ENCODE results near the gene EME1. TPM values are rescaled to one million over a fixed set of nuclear protein-coding genes. Genes with fewer than 3 reads are reported as not detected.

Gene EME1
- polyA plus RNA-seq, 1 of the 3 experiments (the other 2 are of a cell fraction), result 16.9 TPM

GRCh38 chr17:50350733-50351132 lies 22.3 kb upstream of the EME1 start (continued):
- TF ChIP-seq, protein P1, sequence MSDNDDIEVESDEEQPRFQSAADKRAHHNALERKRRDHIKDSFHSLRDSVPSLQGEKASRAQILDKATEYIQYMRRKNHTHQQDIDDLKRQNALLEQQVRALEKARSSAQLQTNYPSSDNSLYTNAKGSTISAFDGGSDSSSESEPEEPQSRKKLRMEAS (IDR thresholded peaks at IDR 0.05; ENCODE audit: low read depth), result no peak
- TF ChIP-seq RCOR1 (IDR thresholded peaks at IDR 0.05; ENCODE audit: low read length) (no peak), RAD21 (IDR thresholded peaks at IDR 0.05; ENCODE audit: low read length) (no peak), FOXM1 (IDR thresholded peaks at IDR 0.05; ENCODE audit: low read depth) (no peak), TAF1 (IDR thresholded peaks at IDR 0.05; ENCODE audit: borderline replicate concordance, low read depth, low read length) (no peak), PBX3 (IDR thresholded peaks at IDR 0.05) (no peak), GATA2 (CRISPR knock-in tag; IDR thresholded peaks at IDR 0.05) (no peak)

- Histone ChIP-seq H3K4me1 (ENCODE audit: control insufficient read depth in 1 of 2, insufficient read depth in 2 of 2, low read depth in 1 of 2, low read length in 1 of 2) (peaks cover 11 to 18% of the 10 kb centered on the region in 2 experiments; a peak in 3 of 4 replicates), H3K9me2 (no peaks in the 10 kb centered on the region), H3K27ac (ENCODE audit: low read depth in 2 of 2, low read length in 1 of 2) (no peak overlapping the region), H3K9ac (no peak overlapping the region), H3K4me2 (no peak overlapping the region), H3K36me3 (replicated peaks in 1 of 2; ENCODE audit: control insufficient read depth in 1 of 2, insufficient read depth in 2 of 2, low read length in 1 of 2) (peaks cover 25 to 37% of the 10 kb centered on the region in 2 experiments), H3K9me3 (no peaks in the 10 kb centered on the region), H4K20me1 (ENCODE audit: insufficient read depth) (peaks cover 16% of the 10 kb centered on the region; the same call in 1 of the 2 replicates), H3K79me2 (ENCODE audit: insufficient read depth) (peaks cover 51% of the 10 kb centered on the region), H3K27me3 (ENCODE audit: insufficient read depth) (no peaks in the 10 kb centered on the region), H2AFZ (ENCODE audit: low read depth) (no peak overlapping the region), H3K4me3 (ENCODE audit: low read depth in 2 of 2, low read length in 1 of 2) (no peak overlapping the region), H3F3A (replicated peaks; ENCODE audit: insufficient read depth) (peaks cover 9% of the 10 kb centered on the region)
- TF ChIP-seq FOSL2 (IDR thresholded peaks at IDR 0.05; ENCODE audit: borderline replicate concordance, low read depth) (no peak), TAF1 (IDR thresholded peaks at IDR 0.05; ENCODE audit: borderline replicate concordance, low read depth, low read length) (no peak), MXI1 (IDR thresholded peaks at IDR 0.05; ENCODE audit: low read depth, low read length) (no peak), YY1 (IDR thresholded peaks at IDR 0.05; ENCODE audit: low read depth) (no peak), RXRA (IDR thresholded peaks at IDR 0.05; ENCODE audit: borderline replicate concordance, low read depth) (no peak)
- TF ChIP-seq, protein P2, sequence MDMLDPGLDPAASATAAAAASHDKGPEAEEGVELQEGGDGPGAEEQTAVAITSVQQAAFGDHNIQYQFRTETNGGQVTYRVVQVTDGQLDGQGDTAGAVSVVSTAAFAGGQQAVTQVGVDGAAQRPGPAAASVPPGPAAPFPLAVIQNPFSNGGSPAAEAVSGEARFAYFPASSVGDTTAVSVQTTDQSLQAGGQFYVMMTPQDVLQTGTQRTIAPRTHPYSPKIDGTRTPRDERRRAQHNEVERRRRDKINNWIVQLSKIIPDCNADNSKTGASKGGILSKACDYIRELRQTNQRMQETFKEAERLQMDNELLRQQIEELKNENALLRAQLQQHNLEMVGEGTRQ (IDR thresholded peaks at IDR 0.05; ENCODE audit: borderline replicate concordance, low read depth, low read length), result no peak
- POLR2A ChIA-PET, result interaction anchor here (0.6 to 1.6 kb wide), 3 partner anchors 10 to 21 kb away, joined by 3 to 9 read pairs (median 3); partner anchors contain the start of gene EME1
- no peak for DNase-seq
- CTCF ChIA-PET, result interaction anchor here (0.8 to 2.5 kb wide), 5 partner anchors 10 to 152 kb away, joined by 3 to 24 read pairs (median 5); no protein-coding TSS in a partner anchor
- 92% methylated on average over 6 of the region's 6 CpGs for WGBS (ENCODE audit: low lambda C conversion rate)
Observed at GRCh38 chr17:50352072-50352692, 20.8 kb upstream of the EME1 start.
